Loucy (cell line): ENCODE measurements around the gene MYOZ2.

Source experiments
- H2AFZ ChIP-seq: fragments of 200-600 bp; sonication (generic); 2 replicates; pipeline ENCODE4 v1.6.0; 2016; ENCODE audit warnings: antibody characterized with exemption, mild to moderate bottlenecking, low read length, moderate library complexity
- H3F3A ChIP-seq: fragments of 200-600 bp; 2 replicates; pipeline ENCODE4 v1.6.0; 2016; ENCODE audit warnings: antibody characterized with exemption, low read depth, mild to moderate bottlenecking
- H3K27me3 ChIP-seq: fragments of 200-600 bp; sonication (generic); 2 replicates; pipeline ENCODE4 v1.6.1; 2014; ENCODE audit warnings: low read length, mild to moderate bottlenecking; ENCODE audit not compliant: insufficient read depth, poor library complexity, severe bottlenecking
- H3K36me3 ChIP-seq: fragments of 200-600 bp; sonication (generic); 2 replicates; pipeline ENCODE4 v1.6.1; 2016; ENCODE audit warnings: low read length; ENCODE audit not compliant: insufficient read depth
- H3K4me1 ChIP-seq: fragments of 200-600 bp; sonication (generic); 2 replicates; pipeline ENCODE4 v1.5.1; 2014; ENCODE audit warnings: low read length, mild to moderate bottlenecking; ENCODE audit not compliant: insufficient read depth, poor library complexity, severe bottlenecking
- H3K4me2 ChIP-seq: fragments of 200-600 bp; sonication (generic); 2 replicates; pipeline ENCODE4 v1.6.0; 2014; ENCODE audit warnings: antibody characterized with exemption, low read length, low read depth, mild to moderate bottlenecking; ENCODE audit not compliant: poor library complexity, severe bottlenecking
- H3K4me3 ChIP-seq: fragments of 200-600 bp; sonication (generic); 2 replicates; pipeline ENCODE4 v1.5.1; 2014; ENCODE audit warnings: low read length, mild to moderate bottlenecking, mixed read lengths; ENCODE audit not compliant: poor library complexity, severe bottlenecking
- H3K79me2 ChIP-seq: fragments of 200-600 bp; sonication (generic); 2 replicates; pipeline ENCODE4 v1.6.1; 2014; ENCODE audit warnings: low read length; ENCODE audit not compliant: insufficient read depth
- H3K9ac ChIP-seq: fragments of 200-600 bp; sonication (generic); 2 replicates; pipeline ENCODE4 v1.6.0; 2014; ENCODE audit warnings: mild to moderate bottlenecking, low read depth, low read length, moderate library complexity; ENCODE audit not compliant: poor library complexity, severe bottlenecking
- H3K9me2 ChIP-seq: fragments of 200-600 bp; sonication (generic); replicated peaks from 2 replicates; pipeline ENCODE4 v1.6.1; 2016; ENCODE audit warnings: low read depth, low read length, mixed read lengths
- H3K9me3 ChIP-seq: fragments of 200-600 bp; sonication (generic); 2 replicates; pipeline ENCODE4 v1.6.1; 2014; ENCODE audit warnings: mild to moderate bottlenecking, antibody characterized with exemption, low read length, low read depth; ENCODE audit not compliant: insufficient read depth
- H4K20me1 ChIP-seq: fragments of 200-600 bp; sonication (generic); 2 replicates; pipeline ENCODE4 v1.6.0; 2014; ENCODE audit warnings: antibody characterized with exemption, low read length, mild to moderate bottlenecking; ENCODE audit not compliant: insufficient read depth, poor library complexity, severe bottlenecking
- EZH2phosphoT487 ChIP-seq: fragments of 200-600 bp; IDR thresholded peaks from 2 replicates; pipeline ENCODE4 v1.6.1; 2018; ENCODE audit warnings: antibody characterized with exemption, mild to moderate bottlenecking, moderate library complexity, borderline replicate concordance
- TF ChIP-seq, protein P1 (sequence below): fragments of 200-600 bp; sonication (generic); conservative IDR thresholded peaks from 2 replicates; pipeline ENCODE4 v1.5.1; 2014; ENCODE audit warnings: mild to moderate bottlenecking, antibody characterized with exemption, low read length

MYOZ2 gene

DNA sequence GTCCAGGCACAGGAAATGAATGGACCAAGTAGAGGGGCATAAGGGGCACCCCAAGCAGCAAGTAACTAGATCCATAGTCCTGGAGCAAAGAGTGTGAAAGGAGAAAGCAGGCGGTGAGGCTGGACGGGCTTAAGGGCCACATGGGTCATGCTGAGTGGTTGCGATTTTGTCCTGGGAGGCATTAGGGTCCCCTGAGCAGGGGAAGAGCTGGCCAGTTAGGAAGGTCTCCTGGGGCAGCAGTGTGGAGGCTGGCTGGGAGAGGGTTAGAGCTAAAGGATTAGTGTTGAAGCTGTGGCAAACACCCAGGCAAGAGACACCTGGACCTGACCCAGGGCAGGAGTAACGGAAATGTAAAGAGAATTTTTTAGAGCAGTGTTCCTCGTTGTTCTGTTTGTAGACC lies 26.5 kb downstream of the MYOZ2 start:
- Histone ChIP-seq H3K36me3 (no peaks in the 10 kb centered on the region), H3K9me3 (no peaks in the 10 kb centered on the region), H4K20me1 (no peaks in the 10 kb centered on the region), H3K4me1 (no peaks in the 10 kb centered on the region), H3K79me2 (no peaks in the 10 kb centered on the region), H3K4me2 (no peak overlapping the region), H3K9ac (no peak overlapping the region), H3F3A (no peaks in the 10 kb centered on the region), H3K9me2 (no peaks in the 10 kb centered on the region), H3K4me3 (no peak overlapping the region), H2AFZ (no peak overlapping the region), H3K27me3 (no peaks in the 10 kb centered on the region)
- TF ChIP-seq EZH2phosphoT487 = no peak
- TF ChIP-seq, protein P1, sequence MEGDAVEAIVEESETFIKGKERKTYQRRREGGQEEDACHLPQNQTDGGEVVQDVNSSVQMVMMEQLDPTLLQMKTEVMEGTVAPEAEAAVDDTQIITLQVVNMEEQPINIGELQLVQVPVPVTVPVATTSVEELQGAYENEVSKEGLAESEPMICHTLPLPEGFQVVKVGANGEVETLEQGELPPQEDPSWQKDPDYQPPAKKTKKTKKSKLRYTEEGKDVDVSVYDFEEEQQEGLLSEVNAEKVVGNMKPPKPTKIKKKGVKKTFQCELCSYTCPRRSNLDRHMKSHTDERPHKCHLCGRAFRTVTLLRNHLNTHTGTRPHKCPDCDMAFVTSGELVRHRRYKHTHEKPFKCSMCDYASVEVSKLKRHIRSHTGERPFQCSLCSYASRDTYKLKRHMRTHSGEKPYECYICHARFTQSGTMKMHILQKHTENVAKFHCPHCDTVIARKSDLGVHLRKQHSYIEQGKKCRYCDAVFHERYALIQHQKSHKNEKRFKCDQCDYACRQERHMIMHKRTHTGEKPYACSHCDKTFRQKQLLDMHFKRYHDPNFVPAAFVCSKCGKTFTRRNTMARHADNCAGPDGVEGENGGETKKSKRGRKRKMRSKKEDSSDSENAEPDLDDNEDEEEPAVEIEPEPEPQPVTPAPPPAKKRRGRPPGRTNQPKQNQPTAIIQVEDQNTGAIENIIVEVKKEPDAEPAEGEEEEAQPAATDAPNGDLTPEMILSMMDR = no peak

DNA sequence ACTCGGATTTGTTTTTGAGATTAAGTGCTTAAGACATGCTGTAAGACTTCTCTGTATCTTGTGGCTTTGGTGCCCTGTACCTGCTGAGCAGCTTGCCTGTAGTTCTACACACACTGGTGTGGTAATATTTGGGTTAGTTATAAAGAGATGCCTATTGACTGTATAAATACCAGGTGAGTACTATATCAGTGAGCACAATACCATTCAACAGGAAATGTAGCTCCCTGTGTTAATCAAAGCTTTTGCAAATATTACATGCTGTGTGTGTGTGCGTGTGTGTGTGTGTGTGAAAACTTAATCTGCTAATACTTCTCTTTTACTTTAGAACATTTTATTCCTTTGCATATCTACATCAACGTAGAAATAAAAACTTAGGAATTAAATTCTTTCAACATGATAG lies 30.1 kb downstream of the MYOZ2 start:
- TF ChIP-seq, protein P1 = no peak
- TF ChIP-seq EZH2phosphoT487 = no peak
- no peak overlapping the region for H3K4me2 ChIP-seq
- no peaks in the 10 kb centered on the region for H3F3A ChIP-seq
- no peak overlapping the region for H3K4me3 ChIP-seq
- no peak overlapping the region for H3K9ac ChIP-seq
- H2AFZ ChIP-seq = no peak overlapping the region
- H4K20me1 ChIP-seq = no peaks in the 10 kb centered on the region
- H3K27me3 ChIP-seq = no peaks in the 10 kb centered on the region
- no peaks in the 10 kb centered on the region for H3K9me2 ChIP-seq
- H3K9me3 ChIP-seq = no peaks in the 10 kb centered on the region
- H3K36me3 ChIP-seq = no peaks in the 10 kb centered on the region
- H3K79me2 ChIP-seq = no peaks in the 10 kb centered on the region
- no peaks in the 10 kb centered on the region for H3K4me1 ChIP-seq

DNA sequence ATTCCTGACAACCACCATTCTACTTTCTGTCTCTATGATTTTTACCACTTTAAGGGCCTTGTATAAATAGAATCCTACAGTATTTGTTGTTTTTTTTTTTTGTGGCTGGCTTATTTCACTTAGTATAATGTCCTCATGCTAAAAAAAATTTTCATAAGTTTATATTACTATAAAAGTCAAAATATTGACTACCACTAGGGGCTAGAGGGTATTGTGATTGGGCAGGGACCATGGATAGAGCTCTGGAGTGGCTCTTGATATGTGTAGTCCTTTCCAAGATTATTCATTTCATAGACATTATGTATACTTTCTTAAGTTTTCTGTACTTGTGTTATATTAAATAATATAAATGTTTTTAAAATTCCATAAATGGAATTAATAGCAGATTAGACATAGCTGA lies 34.6 kb downstream of the MYOZ2 start:
- Histone ChIP-seq H3K4me1 (no peaks in the 10 kb centered on the region), H3K9me2 (no peaks in the 10 kb centered on the region), H3K79me2 (no peaks in the 10 kb centered on the region), H3K4me3 (no peak overlapping the region), H4K20me1 (no peaks in the 10 kb centered on the region), H3F3A (no peaks in the 10 kb centered on the region), H3K9ac (no peak overlapping the region), H2AFZ (no peak overlapping the region), H3K9me3 (no peaks in the 10 kb centered on the region), H3K36me3 (no peaks in the 10 kb centered on the region), H3K4me2 (no peak overlapping the region), H3K27me3 (no peaks in the 10 kb centered on the region)
- no peak for TF ChIP-seq EZH2phosphoT487
- TF ChIP-seq, protein P1 = 0 out of 2 replicates have a peak, but pooled peaks have one; percentile 19
